Anterior cingulate cortex (tissue), 58 donors: ENCODE data around the gene CACNA1D.
A peak's percentile ranks its signal among the peaks of the same experiment; 100 is the strongest.

Experiments
- DNase-seq, 58 donors: peaks; one replicate each; lab custom pipeline; 2025; lab: John Stamatoyannopoulos, UW

Gene CACNA1D

DNA sequence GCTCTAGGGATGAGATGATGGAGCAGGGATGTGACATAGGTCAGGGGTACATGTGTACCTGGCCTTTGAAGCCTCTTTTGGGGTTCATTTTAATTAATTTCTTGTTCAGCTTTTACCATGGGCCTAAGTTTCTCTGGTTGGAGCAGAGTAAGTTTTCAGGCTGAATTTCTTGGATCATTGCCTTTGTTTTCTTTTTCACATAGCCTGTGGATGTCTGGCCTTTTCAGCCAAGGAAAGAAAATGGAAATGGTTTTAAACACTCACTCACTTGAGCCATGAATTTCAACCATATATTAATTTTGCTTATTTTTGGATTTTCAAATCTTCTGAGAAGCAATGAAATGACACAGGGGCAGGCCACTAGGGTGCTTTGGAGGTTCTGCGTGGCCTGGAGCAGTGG lies 30.2 kb downstream of the CACNA1D start:
- no peak for DNase-seq

- no peak for DNase-seq
Measured at GRCh38 chr3:53525765-53526703, 31.6 kb downstream of the CACNA1D start.

DNA sequence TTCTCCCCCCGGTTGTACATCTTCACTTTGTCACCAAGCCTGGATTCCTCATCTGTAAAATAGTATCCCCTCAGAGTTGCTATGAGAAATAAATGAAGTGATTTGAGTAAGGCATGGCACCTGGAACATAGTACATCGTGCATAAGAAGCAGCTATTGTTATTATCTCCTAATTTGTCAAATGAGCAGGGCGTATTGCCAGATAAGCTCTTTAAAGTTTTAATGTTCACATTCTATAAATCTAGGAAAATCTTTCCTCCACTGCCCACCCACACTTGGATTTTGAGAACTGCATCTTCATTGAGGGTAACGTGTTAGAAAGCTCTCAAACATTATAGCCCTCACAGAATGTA lies 32.3 kb downstream of the CACNA1D start:
- no peak for DNase-seq

DNA sequence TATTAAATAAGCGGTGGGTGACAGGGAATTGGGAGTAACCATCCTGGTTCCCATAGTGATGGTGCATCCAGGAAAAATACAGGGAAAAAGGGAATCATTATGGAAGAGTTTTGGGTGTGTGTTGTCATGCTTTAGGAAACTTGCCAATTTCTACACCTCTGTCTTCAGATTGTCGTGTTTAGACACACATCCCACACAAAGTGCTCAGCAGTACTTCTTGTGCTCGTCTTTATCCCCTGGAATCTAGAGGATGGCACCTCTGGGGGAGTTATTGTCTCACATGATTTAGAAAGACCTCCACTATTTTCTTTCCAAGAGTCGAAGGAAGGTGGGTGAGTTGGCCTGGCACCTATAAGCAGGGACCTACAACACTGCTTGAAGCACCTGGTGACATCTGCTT lies 35.8 kb downstream of the CACNA1D start:
- peak in 1 of 58 donors; percentile 39 for DNase-seq

DNA sequence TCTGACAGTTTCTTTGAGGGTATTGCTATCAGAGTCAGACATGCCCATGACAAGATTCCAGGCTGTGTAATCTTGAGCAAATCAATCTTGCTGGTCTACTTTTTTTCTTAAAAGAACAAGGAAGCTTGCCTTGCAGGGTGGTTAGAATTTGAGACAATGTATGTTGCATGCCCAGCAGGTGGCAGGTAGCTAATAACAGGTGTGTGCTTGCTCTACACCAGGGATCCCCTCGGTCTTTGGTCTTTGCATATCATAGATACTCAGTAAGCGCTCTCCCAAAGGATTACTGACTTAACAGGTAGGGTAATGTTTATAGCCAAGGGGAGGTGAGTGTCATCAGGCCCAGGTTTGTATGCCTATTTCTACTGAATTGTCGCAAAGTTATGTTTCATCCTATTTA lies 37.3 kb downstream of the CACNA1D start:
- DNase-seq, result no peak

GRCh38 chr3:53533472-53533871 lies 39.1 kb downstream of the CACNA1D start:
- no peak for DNase-seq

DNA sequence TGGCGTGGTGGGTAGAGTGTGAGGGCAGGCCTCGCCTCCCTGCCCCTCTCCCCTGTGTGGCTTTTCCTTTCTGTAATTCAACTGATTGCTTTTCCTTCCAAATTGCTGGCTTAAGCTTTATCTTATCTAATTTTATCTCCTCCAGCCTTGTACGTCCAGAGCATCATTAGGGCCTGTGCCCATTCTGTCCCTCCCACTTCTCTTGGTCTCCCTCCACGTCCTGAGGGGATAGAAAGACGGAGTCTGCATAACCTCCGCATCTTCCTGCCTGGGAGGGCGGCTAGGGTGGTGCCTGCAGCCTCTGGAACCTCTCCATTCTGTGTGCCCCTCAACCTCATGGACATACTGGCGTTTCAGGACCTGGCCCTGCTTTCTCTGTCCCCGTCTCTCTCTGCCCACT lies 39.8 kb downstream of the CACNA1D start:
- no peak for DNase-seq

GRCh38 chr3:53534676-53535400 lies 40.4 kb downstream of the CACNA1D start:
- no peak for DNase-seq

DNA sequence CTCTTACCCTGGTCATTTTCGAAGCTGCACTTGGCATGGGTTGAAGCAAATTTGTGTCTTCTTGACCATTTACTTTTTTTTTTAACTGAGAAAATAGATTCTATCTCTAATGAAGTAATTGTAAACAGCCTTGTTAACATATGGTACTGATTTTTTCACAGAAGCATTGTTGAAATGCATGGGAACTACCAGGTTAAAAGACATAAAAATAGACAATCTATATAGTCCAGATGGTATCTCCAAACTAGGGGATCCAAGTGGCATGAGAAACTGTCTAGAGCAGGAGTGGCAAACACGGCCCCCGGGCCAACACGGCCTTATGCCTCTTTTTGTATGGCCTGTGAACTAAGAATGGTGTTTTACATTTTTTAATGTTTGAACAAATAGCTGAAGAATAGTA lies 41.9 kb downstream of the CACNA1D start:
- DNase-seq, result no peak

DNA sequence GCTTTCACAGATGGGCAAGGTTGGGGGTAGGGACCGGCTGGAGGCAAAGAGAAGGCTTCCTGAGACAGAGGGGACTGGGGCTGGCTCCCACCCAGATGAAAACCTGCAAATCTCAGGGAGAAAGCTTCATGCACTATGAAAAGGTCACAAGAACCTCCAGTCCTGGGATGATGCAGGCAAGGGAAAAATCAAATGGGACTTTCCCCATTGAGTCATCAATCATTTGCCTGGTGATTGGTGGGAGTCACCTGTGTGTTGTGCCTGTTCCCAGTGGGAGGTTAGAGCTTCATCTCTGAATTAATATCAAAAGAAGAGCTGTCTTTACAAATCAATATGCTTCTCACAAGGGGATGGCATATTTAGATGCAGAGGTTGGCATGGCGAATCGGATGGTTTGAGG lies 49.9 kb downstream of the CACNA1D start:
- no peak for DNase-seq

DNA sequence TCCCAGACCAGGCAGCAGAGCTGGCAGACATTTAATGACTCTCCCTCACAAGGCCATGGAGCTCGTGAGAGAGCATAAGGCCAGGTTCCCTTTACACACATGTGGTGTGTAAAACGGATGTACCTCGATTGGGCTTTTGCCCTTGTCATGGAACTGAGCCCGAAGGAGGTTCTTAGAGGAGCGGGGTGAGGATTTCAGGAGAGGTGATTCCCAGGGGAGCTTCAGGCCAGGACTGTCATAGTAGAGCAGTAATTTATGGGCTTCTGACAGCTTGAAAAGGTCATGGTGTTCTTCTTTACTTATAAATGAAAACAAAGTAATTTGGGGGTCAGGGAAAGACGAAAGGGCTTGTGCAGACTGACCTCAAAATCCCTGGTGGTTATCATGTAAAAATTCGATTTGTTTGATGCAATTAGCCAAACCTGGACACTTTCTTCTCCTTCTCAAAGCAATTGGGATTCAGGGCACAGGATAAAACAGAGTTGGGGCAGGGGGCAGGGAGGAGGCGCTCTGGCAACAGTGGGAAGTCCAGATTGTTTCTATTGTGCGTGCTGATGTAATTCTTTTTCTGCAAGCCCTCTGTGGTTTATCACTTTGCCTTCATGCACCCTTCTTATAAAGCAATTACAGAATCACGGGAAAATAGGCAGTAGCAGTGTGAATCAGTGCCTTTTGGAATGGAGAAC lies 51.0 kb downstream of the CACNA1D start:
- DNase-seq, result no peak

GRCh38 chr3:53545996-53546359 lies 51.6 kb downstream of the CACNA1D start:
- DNase-seq, result peak in 1 of 58 donors; percentile 9

DNA sequence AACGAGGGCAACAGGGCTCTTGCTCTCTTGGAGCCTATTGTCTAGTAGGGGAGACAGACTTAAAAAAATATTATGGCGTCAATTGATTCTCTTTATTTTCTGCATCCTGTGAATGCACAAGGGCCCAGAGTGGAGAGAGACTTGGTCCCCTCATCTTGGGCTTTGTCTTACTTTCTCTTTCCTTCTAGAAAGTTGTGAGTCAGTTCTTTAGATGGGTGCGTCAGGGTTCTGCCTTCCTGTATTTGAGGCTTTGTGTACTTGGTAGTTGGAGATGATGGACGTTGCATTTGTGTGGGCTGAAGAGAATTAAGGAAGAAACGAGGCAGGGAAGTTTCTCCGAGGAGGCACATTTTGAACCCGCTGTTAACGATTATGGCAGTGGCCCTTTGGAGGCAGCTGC lies 52.9 kb downstream of the CACNA1D start:
- no peak for DNase-seq

DNA sequence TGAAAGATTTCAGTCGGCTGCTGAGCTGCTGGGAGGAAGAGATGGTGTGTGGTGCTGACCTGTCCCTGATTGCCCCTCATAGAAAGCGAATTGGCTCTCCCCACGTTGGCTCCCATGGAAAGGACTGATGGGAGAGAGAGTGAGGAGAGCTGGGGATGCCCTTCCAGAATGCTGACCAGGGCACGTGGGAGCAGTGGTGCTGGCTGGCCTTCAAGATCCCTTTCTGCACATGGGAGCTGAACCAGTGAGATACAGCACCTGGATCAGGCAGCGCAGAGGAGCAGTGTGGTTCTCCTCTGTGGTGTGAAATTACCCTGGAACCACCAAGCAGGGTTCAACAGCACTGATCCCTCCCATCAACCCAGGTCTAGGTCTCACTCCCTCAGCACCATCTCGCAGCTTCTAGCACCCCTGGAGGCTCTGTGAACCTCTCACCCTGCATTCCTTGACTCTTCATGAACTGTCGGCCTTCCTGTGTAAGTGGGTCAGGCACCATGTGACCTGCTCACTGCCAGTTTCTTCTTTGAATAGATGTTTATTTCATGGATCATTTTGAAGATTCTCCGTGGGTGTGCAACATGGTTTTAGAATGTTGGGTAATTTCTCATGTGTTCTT lies 55.7 kb downstream of the CACNA1D start:
- no peak for DNase-seq

GRCh38 chr3:53551324-53551723 lies 56.9 kb downstream of the CACNA1D start:
- no peak for DNase-seq

- DNase-seq, result no peak
Measured at GRCh38 chr3:53552730-53553129, 58.3 kb downstream of the CACNA1D start.

DNA sequence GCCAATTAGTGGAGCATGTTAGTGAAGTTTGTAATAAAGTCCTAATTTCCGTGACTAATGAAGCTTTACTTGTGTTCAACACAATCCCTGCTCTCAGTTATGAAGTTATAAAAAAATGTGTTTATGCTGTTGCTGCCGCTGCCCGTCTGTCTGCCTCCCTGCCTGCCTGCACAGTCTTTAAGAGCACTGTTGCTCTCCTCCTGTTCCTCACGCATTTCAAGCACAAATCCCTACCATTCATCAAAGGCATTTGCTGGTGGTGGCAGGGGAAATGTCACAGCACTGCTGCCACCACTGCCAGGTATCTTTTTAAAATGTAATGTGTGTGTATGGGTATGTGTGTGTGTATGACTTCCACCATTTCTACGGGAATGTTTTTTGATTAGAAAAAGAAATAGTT lies 58.8 kb downstream of the CACNA1D start:
- peak in 1 of 58 donors; percentile 7 for DNase-seq

GRCh38 chr3:53554559-53555067 lies 60.2 kb downstream of the CACNA1D start:
- DNase-seq, result no peak

- no peak for DNase-seq
Measured at GRCh38 chr3:53555068-53555588, 60.7 kb downstream of the CACNA1D start.

DNA sequence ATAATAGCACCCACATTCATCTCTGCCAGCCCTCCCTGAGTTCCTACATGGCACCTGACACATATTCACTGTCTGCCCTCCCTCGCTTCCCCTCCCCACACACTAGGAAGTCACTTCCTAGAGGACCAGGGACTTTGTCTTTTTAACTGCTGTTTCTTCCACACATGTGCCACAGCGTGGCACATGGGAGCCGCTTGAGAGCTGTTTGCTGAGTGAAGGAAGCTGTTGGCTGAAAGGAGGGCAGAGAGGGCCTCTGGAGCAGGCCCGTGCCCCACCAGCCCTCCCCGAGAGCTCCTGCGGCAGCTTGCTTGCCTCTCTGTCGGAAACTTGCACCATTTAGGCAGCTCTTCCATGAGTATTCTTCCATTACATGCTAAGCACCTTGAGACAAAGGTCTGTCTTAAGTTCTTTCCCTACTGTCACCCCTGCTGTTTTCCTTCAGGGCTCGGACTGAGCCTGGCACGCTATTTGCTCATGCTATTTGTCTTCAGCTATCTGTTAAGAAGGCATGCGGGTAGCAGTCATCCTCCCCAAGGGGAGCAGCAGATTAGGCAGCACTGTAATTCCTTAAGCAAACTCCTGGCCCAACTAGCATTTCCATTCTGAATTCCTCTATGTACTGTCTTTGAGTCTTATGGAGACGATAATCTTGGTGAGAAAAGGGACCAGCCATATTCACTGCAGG lies 72.2 kb downstream of the CACNA1D start:
- no peak for DNase-seq
